Endothelial cell of umbilical vein (primary cell): ENCODE results near the gene POFUT2. TPM values are rescaled to one million over a fixed set of nuclear protein-coding genes. Genes with fewer than 3 reads are reported as not detected.

ENCODE experiments used
- BruUV-seq: library from RNA; stranded (reverse); fragments of 400-500 nt; replicated peaks from 2 replicates; lab custom pipeline; 2021; lab: Mats Ljungman, UMichigan
- CTCF ChIA-PET: fragments of 300-600, 350-600 bp; sonication (Branson Sonifier 250); formaldehyde crosslinking; loops from one replicate; lab custom pipeline; 2021; ENCODE audit warnings: antibody characterized with exemption, inconsistent platforms; lab: Charles Lee
- POLR2A ChIA-PET: fragments of 300-600, 350-600 bp; sonication (Branson Sonifier 250); formaldehyde crosslinking; loops from one replicate; lab custom pipeline; 2021; ENCODE audit warnings: antibody characterized with exemption, inconsistent platforms; lab: Charles Lee
- DNase-seq: peaks from one replicate; pipeline ENCODE4 v3.0.0-alpha.2; 2011; ENCODE audit warnings: low read depth, low spot score
- FAIRE-seq: peaks from 2 replicates; lab custom pipeline; 2011; peaks lifted over from hg19 to GRCh38; lab: Jason Lieb, UNC
- H2AFZ ChIP-seq: 2 replicates; pipeline ENCODE4 v1.6.0; 2012; ENCODE audit warnings: low read depth, low read length, control low read depth, inconsistent platforms
- H3K27ac ChIP-seq: 2 replicates; pipeline ENCODE4 v1.5.1; 2011; ENCODE audit warnings: low read depth, mild to moderate bottlenecking, control low read depth, low read length, moderate library complexity; ENCODE audit not compliant: insufficient read depth
- H3K27me3 ChIP-seq, 2 experiments: 2 replicates each; pipeline versions ENCODE4 v1.6.0 to v1.6.1; 2011; ENCODE audit warnings: low read length in 2 of 2, mixed read lengths in 1 of 2; ENCODE audit not compliant: control insufficient read depth in 2 of 2, insufficient read depth in 2 of 2
- H3K36me3 ChIP-seq, 2 experiments: 2 replicates in 1 of 2; 3 replicates in 1 of 2; pipeline ENCODE4 v1.5.1; 2011; ENCODE audit warnings: low read length in 2 of 2, mild to moderate bottlenecking in 1 of 2, moderate library complexity in 1 of 2; ENCODE audit not compliant: control insufficient read depth in 2 of 2, insufficient read depth in 2 of 2; ENCODE audit errors: extremely low read depth in 1 of 2
- H3K4me1 ChIP-seq: 3 replicates; pipeline ENCODE4 v1.5.1; 2011; ENCODE audit warnings: mild to moderate bottlenecking, low read length; ENCODE audit not compliant: control insufficient read depth, insufficient read depth; ENCODE audit errors: extremely low read depth
- H3K4me2 ChIP-seq: 2 replicates; pipeline ENCODE4 v1.6.1; 2011; ENCODE audit warnings: low read length, control low read depth, mixed read lengths; ENCODE audit not compliant: insufficient read depth
- H3K4me3 ChIP-seq, 3 experiments: fragments of 200-600 bp in 1 of 3; sonication (generic), shearing (Covaris generic) in 1 of 3; replicated peaks in 1 of 3; 2 replicates each; pipeline ENCODE4 v1.5.1; 2011 to 2016; ENCODE audit warnings: control low read depth in 3 of 3, low read length in 3 of 3, mild to moderate bottlenecking in 2 of 3, inconsistent platforms in 1 of 3, low read depth in 1 of 3, moderate library complexity in 1 of 3; ENCODE audit not compliant: insufficient read depth in 1 of 3
- H3K79me2 ChIP-seq: 2 replicates; pipeline ENCODE4 v1.6.0; 2012; ENCODE audit warnings: low read length, inconsistent platforms; ENCODE audit not compliant: control insufficient read depth, insufficient read depth
- H3K9ac ChIP-seq: replicated peaks from 2 replicates; pipeline ENCODE3; 2011; ENCODE audit warnings: low read length, control low read depth; ENCODE audit not compliant: insufficient read depth; ENCODE audit errors: extremely low read depth
- H3K9me1 ChIP-seq: replicated peaks from 3 replicates; pipeline ENCODE4 v1.6.0; 2011; ENCODE audit warnings: mild to moderate bottlenecking, low read length; ENCODE audit not compliant: control insufficient read depth, insufficient read depth; ENCODE audit errors: extremely low read depth
- H3K9me3 ChIP-seq: replicated peaks from 2 replicates; pipeline ENCODE4 v1.5.1; 2012; ENCODE audit warnings: low read length, inconsistent platforms; ENCODE audit not compliant: control insufficient read depth, insufficient read depth
- H4K20me1 ChIP-seq: replicated peaks from 2 replicates; pipeline ENCODE3; 2011; ENCODE audit warnings: mild to moderate bottlenecking, low read length; ENCODE audit not compliant: control insufficient read depth, insufficient read depth; ENCODE audit errors: extremely low read depth
- CTCF ChIP-seq, 2 donors: IDR thresholded peaks; 1 replicate in 1 of 2; 2 replicates in 1 of 2; pipeline ENCODE4 v1.5.1; 2011; ENCODE audit warnings: low read length in 2 of 2, mild to moderate bottlenecking in 2 of 2, moderate library complexity in 2 of 2, control low read depth in 1 of 2, inconsistent platforms in 1 of 2, low read depth in 1 of 2; ENCODE audit not compliant: insufficient read depth in 1 of 2; ENCODE audit errors: extremely low read depth in 1 of 2
- EZH2 ChIP-seq: IDR thresholded peaks from 2 replicates; pipeline ENCODE4 v1.6.1; 2012; ENCODE audit warnings: borderline replicate concordance, low read depth, mild to moderate bottlenecking, moderate library complexity, low read length, inconsistent platforms; ENCODE audit not compliant: severe bottlenecking
- FOS ChIP-seq: IDR thresholded peaks from 2 replicates; pipeline ENCODE4 v1.6.1; 2011; ENCODE audit warnings: mild to moderate bottlenecking, low read length, moderate library complexity, borderline replicate concordance; ENCODE audit not compliant: insufficient read depth
- GATA2 ChIP-seq: IDR thresholded peaks from 2 replicates; pipeline ENCODE4 v1.7.0; 2011; ENCODE audit warnings: low read depth, mild to moderate bottlenecking, moderate library complexity, mixed read lengths, low read length; ENCODE audit not compliant: insufficient read length, insufficient read depth
- JUN ChIP-seq: IDR thresholded peaks from 2 replicates; pipeline ENCODE4 v1.6.1; 2011; ENCODE audit warnings: borderline replicate concordance, low read depth; ENCODE audit not compliant: insufficient read length, insufficient read depth
- MAX ChIP-seq: IDR thresholded peaks from 2 replicates; pipeline ENCODE4 v1.6.1; 2011; ENCODE audit not compliant: insufficient read depth, insufficient read length
- MYC ChIP-seq: IDR thresholded peaks from one replicate; pipeline ENCODE4 v1.6.1; 2011; ENCODE audit warnings: mild to moderate bottlenecking, low read depth, low read length
- POLR2A ChIP-seq: IDR thresholded peaks from 2 replicates; pipeline ENCODE4 v1.6.1; 2012; ENCODE audit warnings: low read depth, mild to moderate bottlenecking, control low read depth, low read length
- POLR2AphosphoS5 ChIP-seq: IDR thresholded peaks from 2 replicates; pipeline ENCODE4 v1.6.1; 2012; ENCODE audit warnings: low read depth, mild to moderate bottlenecking, control low read depth, low read length, moderate library complexity; ENCODE audit not compliant: insufficient read depth
- dilution Hi-C: fragments of 300-500 bp; cut with MboI; formaldehyde crosslinking; loops from one replicate; pipeline ENCODE4 v1.15.0; 2019; ENCODE audit warnings: low sequenced_read_pairs; ENCODE audit not compliant: extremely low pct_ligation_motif_present
- intact Hi-C: fragments of 100-400 bp; cut with micrococcal nuclease; formaldehyde crosslinking; loops from one replicate; pipeline ENCODE4 v1.10.0; 2022
- polyA plus RNA-seq, 4 experiments: library from polyadenylated mRNA; depleted of rRNA in 3 of 4; stranded (reverse) in 3 of 4; unstranded in 1 of 4; fragments of >200 nt; gene quantifications; 2 replicates each; pipeline versions ENCODE4 v1.2.1 to v1.2.3, GENCODE V29; 2011 to 2012; ENCODE audit warnings: missing spikeins in 1 of 4
- total RNA-seq: library from RNA; stranded (reverse); gene quantifications from 2 replicates; pipeline ENCODE4 v1.2.3, GENCODE V29; 2021

Gene POFUT2
- total and polyA plus RNA-seq, 2 donors (not counting 3 experiments of a cell fraction or from before 2014, with no cell fraction given) = 30.7 to 47.5 TPM

- TF ChIP-seq EZH2 (no peak), CTCF (IDR thresholded peaks at IDR 0.05; ENCODE audit: extremely low read depth in 1 of 2, insufficient read depth in 1 of 2, low read depth in 1 of 2, low read length in 2 of 2) (no peak), JUN (no peak), GATA2 (no peak), POLR2A (no peak), MAX (no peak), POLR2AphosphoS5 (no peak), MYC (no peak), FOS (no peak)
- DNase-seq (no peak), FAIRE-seq (no peak)
- Histone ChIP-seq H3K9ac (no peak overlapping the region), H4K20me1 (no peaks in the 10 kb centered on the region), H3K27ac (no peak overlapping the region), H3K4me3 (no peak overlapping the region), H3K27me3 (no peaks in the 10 kb centered on the region), H3K4me1 (no peaks in the 10 kb centered on the region), H3K9me3 (no peaks in the 10 kb centered on the region), H3K9me1 (no peaks in the 10 kb centered on the region), H3K4me2 (no peak overlapping the region), H3K36me3 (peaks cover 0 to 9% of the 10 kb centered on the region in 2 experiments), H3K79me2 (no peaks in the 10 kb centered on the region), H2AFZ (no peak overlapping the region)
- intact Hi-C loops = no loop called here
- ChIA-PET POLR2A (interaction anchor here (0.6 kb wide), 1 partner anchor 28 kb away, joined by 7 read pairs; the partner anchor contains the start of gene POFUT2), CTCF (no interaction called here)
- dilution Hi-C loops = no loop called here
- no TSS peak for BruUV-seq
Measured at GRCh38 chr21:45259206-45259840, 28.4 kb downstream of the POFUT2 start.
